ENCODE data around the gene PDS5A. TPM values are rescaled to one million over a fixed set of nuclear protein-coding genes. Genes with fewer than 3 reads are reported as not detected.

The PDS5A gene
- total and polyA plus RNA-seq, 2 experiments from 2014 or later = 26.8 to 56.5 TPM

DNA sequence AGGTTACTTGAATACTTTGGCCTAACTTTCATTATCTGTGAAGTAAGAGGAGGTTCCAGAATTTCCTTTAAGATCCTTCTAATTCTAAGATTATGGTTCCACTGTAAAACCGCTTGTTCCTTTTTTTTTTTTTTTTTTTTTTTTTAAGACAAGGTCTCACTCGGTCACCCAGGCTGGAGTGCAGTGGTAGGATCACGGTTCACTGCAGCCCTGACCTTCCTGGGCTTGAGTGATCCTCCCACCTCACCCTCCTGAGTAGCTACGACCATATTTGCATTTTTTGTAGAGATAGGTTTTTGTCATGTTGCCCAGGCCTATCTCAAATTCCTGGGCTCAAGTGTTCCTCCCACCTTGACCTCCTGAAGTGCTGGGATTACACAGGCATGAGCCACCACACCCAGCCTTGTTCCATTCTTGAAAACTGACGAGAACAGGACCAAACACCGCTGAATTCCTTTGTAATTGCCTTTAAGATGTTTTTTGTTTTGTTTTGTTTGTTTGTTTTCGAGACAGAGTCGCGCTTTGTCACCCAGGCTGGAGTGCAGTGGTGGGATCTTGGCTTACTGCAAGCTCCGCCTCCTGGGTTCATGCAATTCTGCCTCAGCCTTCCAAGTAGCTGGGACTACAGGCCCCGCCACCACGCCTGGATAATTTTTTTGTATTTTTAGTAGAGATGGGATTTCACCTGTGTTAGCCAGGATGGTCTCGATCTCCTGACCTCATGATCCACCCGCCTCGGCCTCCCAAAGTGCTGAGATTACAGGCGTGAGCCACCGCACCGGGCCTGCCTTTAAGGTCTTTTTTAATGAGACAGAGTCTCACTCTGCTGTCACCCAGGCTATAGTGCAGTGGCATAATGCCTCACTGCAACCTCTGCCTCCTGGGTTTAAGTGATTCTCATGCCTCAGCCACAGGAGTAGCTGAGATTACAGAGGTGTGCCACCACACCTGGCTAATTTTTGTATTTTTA lies 6.8 kb downstream of the PDS5A start:
- H4K20me1 ChIP-seq (ENCODE audit: insufficient read depth) = no peaks in the 10 kb centered on the region; the same call in 1 of the 2 replicates
- H3K4me3 ChIP-seq = no peak overlapping the region
- no peak overlapping the region for H3K9ac ChIP-seq
- 87 to 88% methylated on average over 18 of the region's 18 CpGs for WGBS, 2 experiments (ENCODE audit: low coverage in 1 of 2, low lambda C conversion rate in 2 of 2, missing lambda C conversion rate in 2 of 2)
- no peak overlapping the region for H2AFZ ChIP-seq
- DNase-seq = no peak
- no peak overlapping the region for H3K4me2 ChIP-seq (ENCODE audit: unreplicated experiment)
- no peak for TF ChIP-seq EZH2phosphoT487 (IDR thresholded peaks at IDR 0.05; ENCODE audit: insufficient read depth, low read depth)
- TF ChIP-seq EZH2 (IDR thresholded peaks at IDR 0.05; ENCODE audit: insufficient read depth, poor library complexity, severe bottlenecking) = no peak
- no peaks in the 10 kb centered on the region for H3K27me3 ChIP-seq (replicated peaks; ENCODE audit: insufficient read depth)
- H3K9me2 ChIP-seq (ENCODE audit: insufficient read depth) = no peaks in the 10 kb centered on the region
- H3F3A ChIP-seq (ENCODE audit: insufficient read depth) = peaks cover 5% of the 10 kb centered on the region; the same call in 1 of the 2 replicates
- in situ Hi-C loops (cut with MboI) = no loop called here
- H3K36me3 ChIP-seq (ENCODE audit: low read depth) = peaks cover 17% of the 10 kb centered on the region; the same call in 1 of the 2 replicates
- H3K79me2 ChIP-seq (ENCODE audit: insufficient read depth) = peaks cover 100% of the 10 kb centered on the region
- H3K4me1 ChIP-seq (ENCODE audit: insufficient read depth) = peaks cover 17% of the 10 kb centered on the region
- H3K27ac ChIP-seq = no peak overlapping the region
- H3K9me3 ChIP-seq (ENCODE audit: low read depth) = no peaks in the 10 kb centered on the region

DNA sequence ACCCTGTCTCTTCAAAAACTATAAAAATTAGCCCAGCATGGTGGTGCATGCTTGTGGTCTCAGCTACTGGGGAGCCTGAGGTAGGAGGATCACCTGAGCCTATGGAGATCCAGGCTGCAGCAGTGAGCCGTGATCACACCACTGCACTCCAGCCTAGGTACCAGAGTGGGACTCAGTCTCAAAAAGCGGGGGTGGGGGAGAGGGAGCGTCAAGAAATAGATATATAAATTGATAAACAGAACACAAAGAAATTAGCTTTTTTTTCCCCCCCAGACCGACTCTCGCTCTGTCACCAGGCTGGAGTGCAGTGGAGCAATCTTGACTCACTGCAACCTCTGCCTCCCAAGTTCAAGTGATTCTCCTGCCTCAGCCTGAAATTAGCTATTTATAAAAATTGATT lies 14.1 kb downstream of the PDS5A start:
- no peaks in the 10 kb centered on the region for H3K4me1 ChIP-seq (ENCODE audit: insufficient read depth)
- no peaks in the 10 kb centered on the region for H3K9me3 ChIP-seq (ENCODE audit: low read depth)
- peaks cover 11% of the 10 kb centered on the region; the same call in 1 of the 2 replicates for H4K20me1 ChIP-seq (ENCODE audit: insufficient read depth)
- H3K4me3 ChIP-seq = no peak overlapping the region
- H3K9me2 ChIP-seq (ENCODE audit: insufficient read depth) = no peaks in the 10 kb centered on the region
- H3K79me2 ChIP-seq (ENCODE audit: insufficient read depth) = peaks cover 100% of the 10 kb centered on the region
- no peaks in the 10 kb centered on the region for H3F3A ChIP-seq (ENCODE audit: insufficient read depth)
- no peak overlapping the region for H3K9ac ChIP-seq
- no peak for TF ChIP-seq EZH2 (IDR thresholded peaks at IDR 0.05; ENCODE audit: insufficient read depth, poor library complexity, severe bottlenecking)
- TF ChIP-seq EZH2phosphoT487 (IDR thresholded peaks at IDR 0.05; ENCODE audit: insufficient read depth, low read depth) = no peak
- in situ Hi-C loops (cut with MboI) = no loop called here
- H3K36me3 ChIP-seq (ENCODE audit: low read depth) = no peaks in the 10 kb centered on the region
- WGBS, 2 experiments (ENCODE audit: low coverage in 1 of 2, low lambda C conversion rate in 2 of 2, missing lambda C conversion rate in 2 of 2) = 95 to 100% methylated on average over 5 of the region's 5 CpGs
- no peaks in the 10 kb centered on the region for H3K27me3 ChIP-seq (replicated peaks; ENCODE audit: insufficient read depth)
- no peak overlapping the region for H3K27ac ChIP-seq
- no peak overlapping the region for H3K4me2 ChIP-seq (ENCODE audit: unreplicated experiment)
- DNase-seq = no peak
- no peak overlapping the region for H2AFZ ChIP-seq

DNA sequence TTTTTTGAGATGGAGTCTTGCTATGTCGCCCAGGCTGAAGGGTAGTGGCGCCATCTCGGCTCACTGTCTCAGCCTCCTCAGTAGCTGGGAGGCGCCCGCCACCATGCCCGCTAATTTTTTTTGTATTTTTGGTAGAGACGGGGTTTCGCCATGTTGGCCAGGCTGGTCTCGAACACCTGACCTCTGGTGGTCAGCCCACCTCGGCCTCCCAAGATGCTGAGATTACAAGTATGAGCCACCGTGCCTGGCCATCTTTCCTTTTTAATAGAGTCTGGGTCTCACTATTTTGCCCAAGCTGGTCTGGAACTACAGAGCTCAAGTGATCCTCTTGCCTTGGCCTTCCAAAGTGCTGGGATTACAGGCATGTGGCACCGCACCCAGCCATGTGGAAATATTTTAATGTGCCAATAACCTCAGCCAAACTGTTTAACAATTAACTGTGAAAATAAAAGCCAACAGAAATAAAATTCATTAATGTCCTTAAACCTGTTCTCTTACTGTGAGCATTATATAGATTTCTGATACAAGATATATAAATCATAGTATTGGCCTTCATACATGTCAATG lies 16.3 kb downstream of the PDS5A start:
- Histone ChIP-seq H3K9ac (no peak overlapping the region), H3K4me1 (ENCODE audit: insufficient read depth) (no peaks in the 10 kb centered on the region), H3K4me2 (ENCODE audit: unreplicated experiment) (no peak overlapping the region), H3K9me3 (ENCODE audit: low read depth) (no peaks in the 10 kb centered on the region), H3K4me3 (no peak overlapping the region), H4K20me1 (ENCODE audit: insufficient read depth) (peaks cover 11% of the 10 kb centered on the region; the same call in 1 of the 2 replicates), H3K79me2 (ENCODE audit: insufficient read depth) (peaks cover 100% of the 10 kb centered on the region), H3K27me3 (replicated peaks; ENCODE audit: insufficient read depth) (no peaks in the 10 kb centered on the region), H2AFZ (no peak overlapping the region), H3F3A (ENCODE audit: insufficient read depth) (no peaks in the 10 kb centered on the region), H3K9me2 (ENCODE audit: insufficient read depth) (no peaks in the 10 kb centered on the region), H3K27ac (no peak overlapping the region), H3K36me3 (ENCODE audit: low read depth) (no peaks in the 10 kb centered on the region)
- in situ Hi-C loops (cut with MboI) = no loop called here
- DNase-seq = no peak
- TF ChIP-seq EZH2 (IDR thresholded peaks at IDR 0.05; ENCODE audit: insufficient read depth, poor library complexity, severe bottlenecking) (no peak), EZH2phosphoT487 (IDR thresholded peaks at IDR 0.05; ENCODE audit: insufficient read depth, low read depth) (no peak)
- WGBS, 2 experiments (ENCODE audit: low coverage in 1 of 2, low lambda C conversion rate in 2 of 2, missing lambda C conversion rate in 2 of 2) = 79 to 84% methylated on average over 10 to 12 of the region's 12 CpGs

DNA sequence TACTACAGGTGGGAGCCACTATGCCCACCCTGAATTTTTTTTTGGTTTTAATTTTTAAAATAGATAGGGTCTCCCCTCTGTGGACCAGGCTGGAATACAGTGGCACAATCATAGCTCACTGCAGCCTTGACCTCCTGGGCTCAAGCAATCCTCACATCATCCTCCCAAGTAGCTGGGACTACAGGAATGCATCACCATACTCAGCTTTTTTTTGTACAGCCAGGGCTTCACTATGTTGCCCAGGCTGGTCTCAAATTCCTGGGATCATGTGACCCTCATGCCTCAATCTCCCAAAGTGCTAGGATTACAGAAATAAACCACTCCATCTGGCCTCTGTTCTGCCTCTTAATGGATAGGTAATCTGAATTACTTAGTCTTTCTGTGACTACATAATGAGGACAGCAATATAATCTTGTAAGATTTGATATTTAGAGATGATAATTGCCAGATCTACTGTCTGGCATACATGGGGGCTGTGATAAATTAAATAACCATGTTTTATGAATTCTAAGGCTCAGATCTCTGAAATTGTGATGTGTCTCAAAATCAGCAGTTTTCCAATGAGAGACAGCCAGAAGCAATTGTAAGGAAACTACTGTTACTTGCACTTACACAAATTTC lies 26.7 kb downstream of the PDS5A start:
- Histone ChIP-seq H4K20me1 (ENCODE audit: insufficient read depth) (no peaks in the 10 kb centered on the region), H3K79me2 (ENCODE audit: insufficient read depth) (peaks cover 100% of the 10 kb centered on the region), H2AFZ (no peak overlapping the region), H3K36me3 (ENCODE audit: low read depth) (no peaks in the 10 kb centered on the region), H3K9me2 (ENCODE audit: insufficient read depth) (no peaks in the 10 kb centered on the region), H3K4me2 (ENCODE audit: unreplicated experiment) (no peak overlapping the region), H3K27ac (no peak overlapping the region), H3K27me3 (replicated peaks; ENCODE audit: insufficient read depth) (no peaks in the 10 kb centered on the region), H3K9me3 (ENCODE audit: low read depth) (no peaks in the 10 kb centered on the region), H3K4me3 (no peak overlapping the region), H3F3A (ENCODE audit: insufficient read depth) (no peaks in the 10 kb centered on the region; the same call in 1 of the 2 replicates), H3K4me1 (ENCODE audit: insufficient read depth) (0 out of 2 replicates have a peak, but pooled peaks cover 3% of the 10 kb centered on the region), H3K9ac (no peak overlapping the region)
- in situ Hi-C loops (cut with MboI) = no loop called here
- no peak for TF ChIP-seq EZH2phosphoT487 (IDR thresholded peaks at IDR 0.05; ENCODE audit: insufficient read depth, low read depth)
- no peak for TF ChIP-seq EZH2 (IDR thresholded peaks at IDR 0.05; ENCODE audit: insufficient read depth, poor library complexity, severe bottlenecking)
- no peak for DNase-seq
